ENCODE measurements around the gene MGLL.

GRCh38 chr3:127674101-127674721 is 148.1 kb downstream of the MGLL start:
- TF ChIP-seq CTCF (IDR thresholded peaks at IDR 0.05) (no peak), EP300 (IDR thresholded peaks at IDR 0.05) (no peak), POLR2A (IDR thresholded peaks at IDR 0.05) (no peak)

All from suprapubic skin (tissue), 3 donors.